GM12875 (cell line): Measurements from ENCODE around the gene ABCA7.

Experiments used
- H3K4me3 ChIP-seq: one replicate; pipeline ENCODE4 v1.5.1; 2011; ENCODE audit warnings: low read depth, low read length, control low read depth
- CTCF ChIP-seq: IDR thresholded peaks from 2 replicates; pipeline ENCODE4 v1.5.1; 2011; ENCODE audit warnings: low read depth, mild to moderate bottlenecking, control low read depth, inconsistent platforms, low read length, moderate library complexity, borderline replicate concordance; ENCODE audit not compliant: insufficient read depth

ABCA7 gene

GRCh38 chr19:1037621-1038064, 2.3 kb upstream of the ABCA7 start:
- no peak for TF ChIP-seq CTCF
- H3K4me3 ChIP-seq: peak overlapping the region; percentile 10

- no peak overlapping the region for H3K4me3 ChIP-seq
- no peak for TF ChIP-seq CTCF
Measured at GRCh38 chr19:1038978-1039645, 795 bp upstream of the ABCA7 start.

- TF ChIP-seq CTCF: no peak
- H3K4me3 ChIP-seq: peak overlapping the region; percentile 64
Measured at GRCh38 chr19:1040476-1041271, 767 bp downstream of the ABCA7 start.

- H3K4me3 ChIP-seq: peak overlapping the region; percentile 64
- TF ChIP-seq CTCF: no peak
Measured at GRCh38 chr19:1041272-1041834, 1.4 kb downstream of the ABCA7 start.

- no peak for TF ChIP-seq CTCF
- H3K4me3 ChIP-seq: no peak overlapping the region
Measured at GRCh38 chr19:1041835-1042685, 2.2 kb downstream of the ABCA7 start.

GRCh38 chr19:1042689-1043511, 3.0 kb downstream of the ABCA7 start:
- no peak overlapping the region for H3K4me3 ChIP-seq
- no peak for TF ChIP-seq CTCF
